Activated CD4-positive, alpha-beta T cell treated with anti-CD3 and anti-CD28 coated beads for 1 hour (primary cell): ENCODE measurements around the gene ZDHHC9.

ENCODE experiments used
- DNase-seq: peaks from one replicate; pipeline ENCODE4 v3.0.0-alpha.2; 2020

The ZDHHC9 gene

DNA sequence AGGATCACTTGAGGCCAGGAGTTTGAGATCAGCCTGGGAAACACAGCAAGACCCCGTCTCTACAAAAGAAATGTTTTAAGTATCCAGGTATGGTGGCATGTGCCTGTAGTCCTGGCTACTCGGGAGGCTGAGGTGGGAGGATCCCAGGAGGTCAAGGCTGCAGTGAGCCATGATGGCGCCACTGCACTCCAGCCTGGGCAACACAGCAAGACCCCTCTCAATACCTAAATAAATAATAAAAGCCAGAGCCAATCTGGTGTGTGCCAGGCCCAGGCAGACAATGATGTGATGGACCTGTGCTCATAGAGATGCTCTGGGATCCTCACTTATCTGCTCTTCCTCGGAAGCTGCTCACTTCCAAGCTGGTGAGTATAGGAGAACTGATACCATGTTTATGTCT lies 82.1 kb downstream of the ZDHHC9 start:
- no peak for DNase-seq

DNA sequence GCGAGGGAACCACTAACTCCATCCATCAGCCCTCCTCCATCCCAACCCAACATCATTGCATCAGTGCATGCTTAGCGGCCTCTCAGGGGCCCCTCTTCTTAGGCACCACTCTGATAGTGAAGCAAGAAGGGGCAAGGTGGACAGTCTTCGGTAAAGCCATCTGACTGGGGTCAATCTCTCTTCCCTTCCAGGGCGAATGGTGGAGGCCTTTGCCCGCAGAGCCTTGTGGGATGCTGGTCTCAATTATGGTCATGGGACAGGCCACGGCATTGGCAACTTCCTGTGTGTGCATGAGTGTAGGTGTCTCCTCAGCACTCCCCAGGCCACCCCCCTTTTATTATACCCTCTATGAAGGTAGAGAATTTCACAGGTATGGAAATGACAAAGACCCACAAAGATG lies 82.7 kb downstream of the ZDHHC9 start:
- DNase-seq: no peak

DNA sequence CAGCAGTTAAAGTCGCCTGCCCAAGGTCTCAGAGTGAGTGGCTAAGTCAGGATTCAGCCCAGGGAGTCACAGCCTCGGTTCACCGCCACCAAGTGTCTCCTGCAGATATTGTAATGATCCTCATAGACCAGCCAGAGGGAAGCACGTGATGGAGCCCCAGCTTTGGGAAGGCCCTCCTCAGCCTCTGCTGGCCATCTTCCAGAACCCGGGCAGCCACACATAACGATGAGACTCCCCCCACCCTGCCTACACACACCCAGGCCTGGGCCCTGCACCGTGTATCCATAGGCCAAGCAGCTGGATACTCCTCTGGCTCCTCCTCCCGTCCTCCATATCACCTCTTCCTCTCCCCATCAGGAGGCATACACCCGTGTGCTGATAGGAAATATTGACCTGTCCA lies 83.5 kb downstream of the ZDHHC9 start:
- DNase-seq: no peak

DNA sequence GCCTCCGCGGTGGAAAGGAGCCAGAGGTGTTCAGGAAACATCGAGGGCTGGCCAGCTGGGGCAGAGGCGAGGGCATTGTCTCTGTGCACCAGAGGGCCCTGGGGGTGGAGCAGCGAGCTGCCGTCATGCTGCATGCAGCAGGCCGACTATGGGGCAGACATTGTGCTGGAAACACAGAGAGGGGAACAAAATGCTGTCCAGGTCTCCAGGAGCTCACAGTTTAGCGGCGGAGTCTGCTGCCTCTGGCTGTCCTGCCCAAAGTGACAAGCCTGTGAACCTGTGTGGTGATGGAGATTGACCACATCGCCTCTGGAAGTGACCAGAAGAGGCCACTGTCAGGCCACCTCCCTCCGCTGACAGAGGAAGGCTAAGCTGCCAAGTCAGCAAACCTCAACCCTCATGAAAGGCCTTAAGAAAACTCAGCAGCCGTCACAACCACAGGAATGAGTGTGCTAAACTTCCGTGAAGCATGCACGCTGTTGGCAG lies 84.1 kb downstream of the ZDHHC9 start:
- DNase-seq: no peak

DNA sequence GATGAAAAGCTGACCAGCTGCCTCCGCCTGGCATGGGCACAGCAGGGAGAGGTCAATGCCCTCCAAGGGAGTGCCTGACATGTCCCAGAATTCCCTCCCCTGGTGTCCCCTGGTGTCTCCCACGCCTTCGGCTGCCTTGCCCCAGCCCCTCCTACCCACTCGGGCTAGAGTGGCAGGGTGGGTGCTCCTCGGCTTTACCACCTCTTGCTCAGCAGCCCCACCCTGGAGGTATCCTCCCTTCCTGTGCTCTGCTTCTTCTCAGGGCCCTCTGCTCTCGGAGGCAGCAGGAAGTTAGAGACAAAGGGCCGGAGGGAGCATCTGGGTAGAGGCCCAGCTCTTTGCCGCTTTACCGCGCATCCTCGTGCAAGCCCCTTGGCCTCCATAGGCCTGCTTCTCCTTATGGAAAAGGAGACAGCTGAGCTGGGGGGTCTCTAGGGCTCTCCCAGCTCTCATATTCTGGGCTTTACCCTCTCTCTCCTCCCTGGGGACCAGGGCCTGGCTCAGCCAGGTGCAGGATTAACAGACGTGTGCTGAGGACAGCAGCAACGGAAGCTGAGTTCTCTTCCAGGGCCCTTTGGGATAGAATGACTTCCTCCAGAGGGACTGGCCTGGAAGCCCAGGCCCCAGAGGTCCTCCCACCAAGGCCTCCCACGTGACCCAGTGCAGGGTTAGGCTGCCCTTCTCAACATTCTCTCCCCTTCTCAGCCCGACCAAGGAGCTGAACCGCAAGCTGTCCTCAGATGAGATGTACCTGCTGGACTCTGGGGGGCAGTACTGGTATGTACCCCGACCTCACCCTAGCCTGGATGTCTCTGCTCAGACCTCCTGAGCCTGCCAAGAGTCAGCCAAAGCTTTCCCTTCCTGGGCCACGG lies 87.7 kb downstream of the ZDHHC9 start:
- DNase-seq: no peak

DNA sequence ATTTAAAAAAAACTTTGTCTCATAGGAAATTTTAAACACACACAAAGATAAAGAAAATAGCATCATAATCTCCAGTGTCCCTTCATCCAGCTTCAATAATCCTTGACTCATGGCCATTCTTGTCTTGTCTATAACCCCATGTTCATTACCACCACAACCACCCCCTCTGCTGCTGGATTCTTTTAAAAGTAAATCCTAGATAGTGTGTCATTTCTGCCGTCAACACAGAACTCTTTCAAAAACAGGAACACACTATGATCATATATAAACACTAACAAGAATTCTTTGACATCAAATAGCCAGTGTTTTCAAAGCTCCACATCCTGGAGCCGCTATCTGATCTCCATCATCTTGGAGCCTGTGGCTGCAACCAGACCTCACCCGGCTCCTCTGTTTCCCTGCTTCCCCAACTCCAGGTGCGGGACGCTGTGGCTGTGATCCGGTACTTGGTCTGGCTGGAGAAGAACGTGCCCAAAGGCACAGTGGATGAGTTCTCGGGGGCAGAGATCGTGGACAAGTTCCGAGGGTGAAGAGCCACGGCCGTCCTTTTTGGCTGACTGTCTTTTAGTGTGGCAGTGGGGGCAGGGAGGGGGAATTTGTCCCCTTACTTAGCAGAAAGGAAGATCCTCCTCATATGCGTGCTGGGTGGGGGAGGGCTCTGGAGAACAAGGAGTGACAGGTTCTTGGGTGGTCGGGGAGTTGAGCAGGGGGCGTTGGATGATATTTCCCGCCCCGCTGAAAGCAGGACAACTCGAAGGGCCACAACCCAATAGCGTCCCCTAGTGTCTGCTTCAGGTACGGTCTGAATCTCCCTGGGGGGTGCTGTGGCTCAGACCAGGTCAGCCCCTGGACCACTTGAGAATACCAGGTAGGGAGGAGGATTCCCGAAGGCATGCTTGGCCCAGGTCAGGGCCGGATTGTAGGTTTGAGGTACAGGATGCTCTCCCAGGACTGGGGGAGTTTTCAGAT lies 89.3 kb downstream of the ZDHHC9 start:
- no peak for DNase-seq
